HepG2 (cell line): Measurements from ENCODE around the gene UQCC5. TPM values are rescaled to one million over a fixed set of nuclear protein-coding genes. Genes with fewer than 3 reads are reported as not detected.

ENCODE experiments used
- ARID4A ChIP-seq: sonication (generic); formaldehyde crosslinking; IDR thresholded peaks from 2 replicates; pipeline ENCODE4 v1.5.0; 2020; ENCODE audit warnings: mild to moderate bottlenecking, missing genetic modification reagents, borderline replicate concordance
- CCDC6 ChIP-seq: sonication (generic); formaldehyde crosslinking; IDR thresholded peaks from 2 replicates; pipeline ENCODE4 v1.8.1; 2022; ENCODE audit warnings: mild to moderate bottlenecking, missing genetic modification reagents, moderate library complexity
- CHD4 ChIP-seq: fragments of 200-600 bp; sonication (generic); IDR thresholded peaks from 2 replicates; pipeline ENCODE4 v1.7.0; 2017; ENCODE audit warnings: mild to moderate bottlenecking, low read length, borderline replicate concordance
- DZIP1 ChIP-seq: sonication (generic); formaldehyde crosslinking; IDR thresholded peaks from 2 replicates; pipeline ENCODE4 v1.5.0; 2020; ENCODE audit warnings: mild to moderate bottlenecking, missing genetic modification reagents
- KAT2B ChIP-seq: fragments of 150-350 bp; IDR thresholded peaks from 2 replicates; pipeline ENCODE4 v1.6.1; 2014; ENCODE audit warnings: low read depth, low read length, borderline replicate concordance
- KLF12 ChIP-seq: sonication (generic); formaldehyde crosslinking; IDR thresholded peaks from 2 replicates; pipeline ENCODE4 v1.4.0; 2020; ENCODE audit warnings: missing genetic modification reagents, borderline replicate concordance
- MTF2 ChIP-seq: sonication (generic); formaldehyde crosslinking; IDR thresholded peaks from 2 replicates; pipeline ENCODE4 v1.5.0; 2020; ENCODE audit warnings: missing genetic modification reagents, borderline replicate concordance
- UBTF ChIP-seq: sonication (generic); formaldehyde crosslinking; IDR thresholded peaks from 2 replicates; pipeline ENCODE4 v1.4.0; 2020; ENCODE audit warnings: mild to moderate bottlenecking, missing genetic modification reagents
- ZFP36 ChIP-seq: fragments of 150-350 bp; IDR thresholded peaks from 2 replicates; pipeline ENCODE4 v1.6.1; 2018; ENCODE audit warnings: borderline replicate concordance, low read length, low read depth; ENCODE audit not compliant: partially characterized antibody
- ZFYVE20 ChIP-seq: sonication (generic); formaldehyde crosslinking; IDR thresholded peaks from 2 replicates; pipeline ENCODE4 v1.8.0; 2023; ENCODE audit warnings: low read depth, mild to moderate bottlenecking, moderate library complexity, missing genetic modification reagents, borderline replicate concordance
- ZNF567 ChIP-seq: sonication (generic); formaldehyde crosslinking; IDR thresholded peaks from 2 replicates; pipeline ENCODE4 v1.8.1; 2023; ENCODE audit warnings: mild to moderate bottlenecking, missing genetic modification reagents, borderline replicate concordance
- ZNF597 ChIP-seq: sonication (generic); formaldehyde crosslinking; IDR thresholded peaks from 2 replicates; pipeline ENCODE4 v1.5.0; 2020; ENCODE audit warnings: missing genetic modification reagents
- ZNF615 ChIP-seq: sonication (generic); formaldehyde crosslinking; IDR thresholded peaks from 2 replicates; pipeline ENCODE4 v1.5.0; 2020; ENCODE audit warnings: mild to moderate bottlenecking, missing genetic modification reagents, borderline replicate concordance
- ZNF709 ChIP-seq: sonication (generic); formaldehyde crosslinking; IDR thresholded peaks from 2 replicates; pipeline ENCODE4 v1.5.0; 2020; ENCODE audit warnings: mild to moderate bottlenecking, missing genetic modification reagents
- ZNF772 ChIP-seq: sonication (generic); formaldehyde crosslinking; IDR thresholded peaks from 2 replicates; pipeline ENCODE4 v1.5.0; 2020; ENCODE audit warnings: mild to moderate bottlenecking, missing genetic modification reagents
- ZNF83 ChIP-seq: sonication (generic); formaldehyde crosslinking; IDR thresholded peaks from 2 replicates; pipeline ENCODE4 v1.4.0; 2020; ENCODE audit warnings: missing genetic modification reagents, mild to moderate bottlenecking, borderline replicate concordance
- ZSCAN30 ChIP-seq: sonication (generic); formaldehyde crosslinking; IDR thresholded peaks from 2 replicates; pipeline ENCODE4 v1.5.0; 2020; ENCODE audit warnings: mild to moderate bottlenecking, missing genetic modification reagents
- polyA plus RNA-seq, 8 experiments: library from polyadenylated mRNA; depleted of rRNA in 3 of 8; stranded (reverse) in 7 of 8; unstranded in 1 of 8; fragments of >200 nt; fragmentation: Illumina TruSeq in 4 of 8; extraction: Trizol in 4 of 8; gene quantifications; 2 replicates each; pipeline versions ENCODE4 v1.2.1 to v1.2.3, GENCODE V29; 2011 to 2016; ENCODE audit warnings: low read depth in 4 of 8, missing spikeins in 1 of 8, mixed read lengths in 1 of 8; ENCODE audit not compliant: insufficient read depth in 1 of 8
- total RNA-seq, 5 experiments: library from RNA; depleted of rRNA; stranded (reverse); fragments of >200 nt; fragmentation: Illumina TruSeq; extraction: Trizol; gene quantifications; 2 replicates each; pipeline ENCODE4 v1.2.3, GENCODE V29; 2016; ENCODE audit warnings: low read depth in 1 of 5

The UQCC5 gene
- total and polyA plus RNA-seq, 2 of the 13 experiments (the other 11 are each of a cell fraction or from before 2014, with no cell fraction given): 15.4 to 29.5 TPM

GRCh38 chr3:52534281-52535183, 1.9 kb upstream of the UQCC5 start (continued):
- TF ChIP-seq ARID4A (CRISPR knock-in tag) (peak; percentile 67; the same call in 1 of the 2 replicates), CCDC6 (CRISPR knock-in tag) (0 out of 2 replicates have a peak, but pooled peaks have one; percentile 13), UBTF (CRISPR knock-in tag) (peak; percentile 86), ZNF567 (CRISPR knock-in tag) (0 out of 2 replicates have a peak, but pooled peaks have one; percentile 76), ZNF597 (CRISPR knock-in tag) (no peak), ZFP36 (no peak), ZFYVE20 (CRISPR knock-in tag) (no peak), DZIP1 (no peak), KLF12 (CRISPR knock-in tag) (0 out of 2 replicates have a peak, but pooled peaks have one; percentile 40), KAT2B (no peak), CHD4 (no peak), MTF2 (CRISPR knock-in tag) (no peak), ZNF83 (CRISPR knock-in tag) (no peak), ZNF772 (peak; percentile 38), ZNF709 (no peak), ZSCAN30 (CRISPR knock-in tag) (no peak), ZNF615 (CRISPR knock-in tag) (0 out of 2 replicates have a peak, but pooled peaks have one; percentile 60)
